Hepatocyte (in vitro differentiated cells): ENCODE data around the gene PLA2G12B. TPM values are rescaled to one million over a fixed set of nuclear protein-coding genes. Genes with fewer than 3 reads are reported as not detected.

Source experiments
- DNase-seq: peaks from one replicate; pipeline ENCODE4 v3.0.0-alpha.2; 2016; ENCODE audit warnings: low spot score
- H2AFZ ChIP-seq: fragments of 200-600 bp; sonication (generic); 2 replicates; pipeline ENCODE4 v1.6.0; 2016; ENCODE audit warnings: antibody characterized with exemption, mild to moderate bottlenecking
- H3K27ac ChIP-seq: fragments of 200-600 bp; sonication (generic); 2 replicates; pipeline ENCODE4 v1.5.1; 2016; ENCODE audit warnings: mild to moderate bottlenecking
- H3K27me3 ChIP-seq: fragments of 200-600 bp; sonication (generic); 2 replicates; pipeline ENCODE4 v1.6.1; 2016
- H3K36me3 ChIP-seq: fragments of 200-600 bp; sonication (generic); replicated peaks from 2 replicates; pipeline ENCODE4 v1.5.1; 2016; ENCODE audit warnings: low read depth; ENCODE audit not compliant: insufficient read depth
- H3K4me1 ChIP-seq: fragments of 200-600 bp; sonication (generic); 2 replicates; pipeline ENCODE4 v1.5.1; 2016; ENCODE audit warnings: mild to moderate bottlenecking, moderate library complexity; ENCODE audit not compliant: insufficient read depth
- H3K4me2 ChIP-seq: fragments of 200-600 bp; sonication (generic); 2 replicates; pipeline ENCODE4 v1.6.0; 2016
- H3K4me3 ChIP-seq: fragments of 200-600 bp; sonication (generic); 2 replicates; pipeline ENCODE4 v1.5.1; 2016; ENCODE audit warnings: mild to moderate bottlenecking
- H3K79me2 ChIP-seq: fragments of 200-600 bp; sonication (generic); 2 replicates; pipeline ENCODE4 v1.6.0; 2017; ENCODE audit warnings: mild to moderate bottlenecking
- H3K9me2 ChIP-seq: fragments of 200-600 bp; sonication (generic); replicated peaks from 2 replicates; pipeline ENCODE4 v1.6.0; 2017; ENCODE audit warnings: mild to moderate bottlenecking; ENCODE audit not compliant: insufficient read depth
- H3K9me3 ChIP-seq: fragments of 200-600 bp; sonication (generic); 2 replicates; pipeline ENCODE4 v1.5.1; 2016; ENCODE audit warnings: low read depth, mild to moderate bottlenecking
- H4K20me1 ChIP-seq: fragments of 200-600 bp; sonication (generic); 2 replicates; pipeline ENCODE4 v1.6.0; 2016; ENCODE audit warnings: mild to moderate bottlenecking; ENCODE audit not compliant: insufficient read depth, poor library complexity, severe bottlenecking
- CTCF ChIP-seq: fragments of 200-600 bp; sonication (generic); IDR thresholded peaks from 2 replicates; pipeline ENCODE4 v1.5.1; 2016; ENCODE audit warnings: antibody characterized with exemption, mild to moderate bottlenecking; ENCODE audit not compliant: poor library complexity
- EZH2 ChIP-seq: fragments of 200-600 bp; sonication (generic); IDR thresholded peaks from 2 replicates; pipeline ENCODE4 v1.6.1; 2016; ENCODE audit warnings: antibody characterized with exemption, mild to moderate bottlenecking, borderline replicate concordance
- EZH2phosphoT487 ChIP-seq: fragments of 200-600 bp; sonication (generic); IDR thresholded peaks from one replicate; pipeline ENCODE4 v1.6.1; 2018; ENCODE audit warnings: antibody characterized with exemption, mild to moderate bottlenecking, low read depth, moderate library complexity; ENCODE audit not compliant: unreplicated experiment, severe bottlenecking
- WGBS: methylation state at CpG from one replicate; pipeline ENCODE4 v1.1.6; 2016; ENCODE audit warnings: low lambda C conversion rate; ENCODE audit errors: missing lambda C conversion rate; 5-methylcytosine and 5-hydroxymethylcytosine counted together
- polyA plus RNA-seq: library from polyadenylated mRNA; unstranded; fragments of >200 nt; fragmentation: Nextera tagmentation; extraction: Ambion mirVana; gene quantifications from 2 replicates; pipeline ENCODE4 v1.2.1, GENCODE V29; 2016
- total RNA-seq: library from RNA; depleted of rRNA; stranded (reverse); fragments of >200 nt; gene quantifications from 2 replicates; pipeline ENCODE4 v1.2.3, GENCODE V29; 2014

Gene PLA2G12B
- total and polyA plus RNA-seq, 2 experiments from 2014 or later, result 21.1 to 39.9 TPM

DNA sequence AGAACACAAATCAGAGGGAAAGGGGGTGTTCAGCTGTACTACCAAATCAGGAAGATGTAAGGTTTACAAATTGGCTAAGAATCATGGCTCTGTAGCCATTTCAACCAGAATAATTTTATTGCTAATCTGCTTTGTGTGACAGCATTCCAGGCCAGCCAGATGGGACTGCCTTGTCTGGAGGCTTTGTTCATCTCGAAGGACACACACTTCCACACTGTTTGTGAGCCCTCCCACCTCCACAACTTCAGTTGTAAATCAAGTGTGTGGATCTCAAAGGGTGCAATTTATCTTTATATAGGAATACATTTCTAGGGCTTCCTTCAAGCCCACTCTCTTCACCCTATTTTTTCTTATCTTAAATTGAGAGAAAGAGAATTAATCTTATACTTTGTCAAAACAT, 68.0 kb downstream of the PLA2G12B start:
- H2AFZ ChIP-seq, result no peak overlapping the region
- no peaks in the 10 kb centered on the region for H3K9me2 ChIP-seq
- TF ChIP-seq EZH2phosphoT487, result no peak
- TF ChIP-seq EZH2, result no peak
- TF ChIP-seq CTCF, result no peak
- no peak for DNase-seq
- H4K20me1 ChIP-seq, result no peaks in the 10 kb centered on the region
- H3K4me2 ChIP-seq, result no peak overlapping the region
- H3K36me3 ChIP-seq, result no peaks in the 10 kb centered on the region
- H3K4me1 ChIP-seq, result no peaks in the 10 kb centered on the region
- no peak overlapping the region for H3K27ac ChIP-seq
- no peaks in the 10 kb centered on the region for H3K79me2 ChIP-seq
- H3K27me3 ChIP-seq, result no peaks in the 10 kb centered on the region
- H3K4me3 ChIP-seq, result no peak overlapping the region
- no peaks in the 10 kb centered on the region for H3K9me3 ChIP-seq
- WGBS, result 73% methylated on average over 1 of the region's 1 CpG

- Histone ChIP-seq H3K9me3 (no peaks in the 10 kb centered on the region), H3K4me1 (no peaks in the 10 kb centered on the region), H3K27ac (no peak overlapping the region), H3K9me2 (no peaks in the 10 kb centered on the region), H3K36me3 (no peaks in the 10 kb centered on the region), H3K79me2 (no peaks in the 10 kb centered on the region), H3K27me3 (no peaks in the 10 kb centered on the region), H3K4me2 (no peak overlapping the region), H3K4me3 (no peak overlapping the region), H2AFZ (no peak overlapping the region), H4K20me1 (no peaks in the 10 kb centered on the region)
- WGBS, result 93% methylated on average over 2 of the region's 2 CpGs
- TF ChIP-seq EZH2, result no peak
- no peak for TF ChIP-seq EZH2phosphoT487
- no peak for TF ChIP-seq CTCF
- DNase-seq, result no peak
Measured at GRCh38 chr10:72885953-72886352, 68.7 kb downstream of the PLA2G12B start.

Other genes with a start within 250 kb of the PLA2G12B start
- gene OIT3, start 61.1 kb downstream of the PLA2G12B start, total RNA-seq, result not detected in 2 replicates
- gene OIT3, start 61.1 kb downstream of the PLA2G12B start, polyA plus RNA-seq, result 0.88 and 0.89 TPM in 2 replicates
- gene P4HA1, start 142.1 kb upstream of the PLA2G12B start, total RNA-seq, result 145 TPM in 2 replicates
- gene P4HA1, start 142.1 kb upstream of the PLA2G12B start, polyA plus RNA-seq, result 140 and 149 TPM in 2 replicates
- gene NUDT13, start 155.6 kb upstream of the PLA2G12B start, total RNA-seq, result 3.4 and 3.9 TPM in 2 replicates
- 1.9 and 2.1 TPM in 2 replicates for gene NUDT13, start 155.6 kb upstream of the PLA2G12B start, polyA plus RNA-seq
- gene ECD, start 213.2 kb upstream of the PLA2G12B start, total RNA-seq, result 30.1 and 30.5 TPM in 2 replicates
- gene ECD, start 213.2 kb upstream of the PLA2G12B start, polyA plus RNA-seq, result 26.9 and 31.0 TPM in 2 replicates
- gene FAM149B1, start 213.3 kb upstream of the PLA2G12B start, total RNA-seq, result 20.6 and 22.7 TPM in 2 replicates
- 9.8 and 10.3 TPM in 2 replicates for gene FAM149B1, start 213.3 kb upstream of the PLA2G12B start, polyA plus RNA-seq